ENCODE measurements around the gene CERS6.

DNA sequence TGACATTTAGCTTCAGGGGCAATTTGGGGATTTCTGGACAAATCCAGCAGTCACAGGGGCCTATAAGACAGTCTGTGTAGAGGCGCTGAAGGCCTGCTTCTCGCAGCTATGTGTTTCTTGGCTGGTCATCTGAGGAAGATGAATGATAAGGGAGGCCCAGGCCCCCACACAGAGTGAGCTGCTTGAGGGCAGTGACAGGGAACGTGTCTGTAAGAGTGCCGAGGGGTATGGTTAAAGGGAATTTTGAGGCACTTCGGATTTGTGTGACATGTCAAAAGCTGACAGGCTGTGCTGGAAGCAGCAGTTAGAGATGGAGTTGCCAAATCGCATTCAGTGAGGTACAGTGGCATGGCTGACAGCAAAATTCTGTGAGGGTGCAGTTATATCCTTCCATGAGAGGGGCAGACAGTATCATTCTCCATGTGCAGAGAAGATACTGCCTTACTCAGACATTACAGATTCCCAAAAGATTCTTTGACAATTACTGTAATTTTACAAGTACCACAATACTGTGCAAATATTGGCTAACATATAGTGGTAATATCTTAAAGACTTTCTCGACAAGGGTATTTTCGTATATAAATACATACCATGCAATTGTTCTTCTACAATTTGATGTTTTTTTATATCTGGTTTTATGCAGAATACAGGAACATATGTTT, 74.0 kb downstream of the CERS6 start:
- TF ChIP-seq EZH2 (IDR thresholded peaks at IDR 0.05; ENCODE audit: borderline replicate concordance, insufficient read depth, low read length, poor library complexity, severe bottlenecking) (no peak), POLR2AphosphoS5 (IDR thresholded peaks at IDR 0.05) (no peak), REST (IDR thresholded peaks at IDR 0.05; ENCODE audit: borderline replicate concordance) (no peak), RAD21 (conservative IDR thresholded peaks at IDR 0.05) (no peak), SMC3 (conservative IDR thresholded peaks at IDR 0.05; ENCODE audit: poor library complexity) (no peak)
- TF ChIP-seq, protein P1, sequence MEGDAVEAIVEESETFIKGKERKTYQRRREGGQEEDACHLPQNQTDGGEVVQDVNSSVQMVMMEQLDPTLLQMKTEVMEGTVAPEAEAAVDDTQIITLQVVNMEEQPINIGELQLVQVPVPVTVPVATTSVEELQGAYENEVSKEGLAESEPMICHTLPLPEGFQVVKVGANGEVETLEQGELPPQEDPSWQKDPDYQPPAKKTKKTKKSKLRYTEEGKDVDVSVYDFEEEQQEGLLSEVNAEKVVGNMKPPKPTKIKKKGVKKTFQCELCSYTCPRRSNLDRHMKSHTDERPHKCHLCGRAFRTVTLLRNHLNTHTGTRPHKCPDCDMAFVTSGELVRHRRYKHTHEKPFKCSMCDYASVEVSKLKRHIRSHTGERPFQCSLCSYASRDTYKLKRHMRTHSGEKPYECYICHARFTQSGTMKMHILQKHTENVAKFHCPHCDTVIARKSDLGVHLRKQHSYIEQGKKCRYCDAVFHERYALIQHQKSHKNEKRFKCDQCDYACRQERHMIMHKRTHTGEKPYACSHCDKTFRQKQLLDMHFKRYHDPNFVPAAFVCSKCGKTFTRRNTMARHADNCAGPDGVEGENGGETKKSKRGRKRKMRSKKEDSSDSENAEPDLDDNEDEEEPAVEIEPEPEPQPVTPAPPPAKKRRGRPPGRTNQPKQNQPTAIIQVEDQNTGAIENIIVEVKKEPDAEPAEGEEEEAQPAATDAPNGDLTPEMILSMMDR (IDR thresholded peaks at IDR 0.05; ENCODE audit: poor library complexity, severe bottlenecking), result no peak
